Mesenchymal stem cell (in vitro differentiated cells and primary cell): ENCODE data around the gene ZNF451.

ENCODE experiments used
- DNase-seq: peaks from one replicate; pipeline ENCODE4 v3.0.0-alpha.2; 2013
- H2AFZ ChIP-seq: one replicate; pipeline ENCODE4 v1.6.1; 2013; ENCODE audit warnings: low read depth, mild to moderate bottlenecking, control low read depth, inconsistent platforms, low read length, moderate library complexity
- H2AK5ac ChIP-seq: 2 replicates; pipeline ENCODE4 v1.6.1; 2013; ENCODE audit warnings: low read length, moderate library complexity, mild to moderate bottlenecking, inconsistent platforms; ENCODE audit not compliant: severe bottlenecking
- H2BK120ac ChIP-seq: one replicate; pipeline ENCODE4 v1.6.1; 2013; ENCODE audit warnings: low read depth, mild to moderate bottlenecking, inconsistent platforms, low read length, moderate library complexity
- H2BK12ac ChIP-seq, 2 experiments: one replicate each; pipeline ENCODE4 v1.6.1; 2013; ENCODE audit warnings: inconsistent platforms in 2 of 2, low read length in 2 of 2, mild to moderate bottlenecking in 2 of 2, moderate library complexity in 2 of 2, control low read depth in 1 of 2
- H2BK15ac ChIP-seq: one replicate; pipeline ENCODE4 v1.6.1; 2013; ENCODE audit warnings: mild to moderate bottlenecking, low read depth, inconsistent platforms; ENCODE audit not compliant: poor library complexity, severe bottlenecking
- H2BK5ac ChIP-seq: 2 replicates; pipeline ENCODE4 v1.6.1; 2013; ENCODE audit warnings: low read depth, mild to moderate bottlenecking, low read length, control low read depth, inconsistent platforms; ENCODE audit not compliant: poor library complexity, severe bottlenecking
- H3K14ac ChIP-seq, 2 experiments: one replicate each; pipeline ENCODE4 v1.6.1; 2013; ENCODE audit warnings: inconsistent platforms in 2 of 2, low read length in 2 of 2, control low read depth in 1 of 2, mild to moderate bottlenecking in 1 of 2, moderate library complexity in 1 of 2
- H3K18ac ChIP-seq, 2 experiments: one replicate each; pipeline ENCODE4 v1.6.1; 2013; ENCODE audit warnings: inconsistent platforms in 2 of 2, low read length in 2 of 2, control low read depth in 1 of 2, low read depth in 1 of 2, mild to moderate bottlenecking in 1 of 2
- H3K23ac ChIP-seq, 2 experiments: one replicate each; pipeline ENCODE4 v1.6.1; 2013; ENCODE audit warnings: inconsistent platforms in 2 of 2, low read length in 2 of 2, mild to moderate bottlenecking in 2 of 2, moderate library complexity in 2 of 2, control low read depth in 1 of 2
- H3K27ac ChIP-seq: 2 replicates; pipeline ENCODE4 v1.5.1; 2013; ENCODE audit warnings: mild to moderate bottlenecking, moderate library complexity, low read length, control low read depth, inconsistent platforms; ENCODE audit not compliant: poor library complexity, severe bottlenecking
- H3K27me3 ChIP-seq, 2 experiments: 2 replicates each; pipeline versions ENCODE4 v1.6.1 to v1.7.0; 2013; ENCODE audit warnings: low read length in 2 of 2, mild to moderate bottlenecking in 2 of 2, moderate library complexity in 2 of 2, control low read depth in 1 of 2, inconsistent platforms in 1 of 2; ENCODE audit not compliant: control insufficient read depth in 1 of 2, insufficient read depth in 1 of 2
- H3K36me3 ChIP-seq, 2 experiments: 2 replicates each; pipeline versions ENCODE4 v1.6.1 to v1.7.0; 2013; ENCODE audit warnings: low read length in 2 of 2, control low read depth in 1 of 2, inconsistent platforms in 1 of 2, low read depth in 1 of 2, mild to moderate bottlenecking in 1 of 2; ENCODE audit not compliant: insufficient read depth in 2 of 2, control insufficient read depth in 1 of 2
- H3K4ac ChIP-seq, 2 experiments: one replicate each; pipeline ENCODE4 v1.6.1; 2013; ENCODE audit warnings: inconsistent platforms in 2 of 2, low read length in 2 of 2, mild to moderate bottlenecking in 2 of 2, moderate library complexity in 2 of 2, control low read depth in 1 of 2, low read depth in 1 of 2
- H3K4me1 ChIP-seq: 2 replicates; pipeline ENCODE4 v1.6.1; 2013; ENCODE audit warnings: low read depth, low read length, control low read depth; ENCODE audit not compliant: control insufficient read depth, insufficient read depth
- H3K4me2 ChIP-seq: 2 replicates; pipeline ENCODE4 v1.6.1; 2013; ENCODE audit warnings: low read length, mild to moderate bottlenecking, inconsistent platforms; ENCODE audit not compliant: poor library complexity, severe bottlenecking
- H3K4me3 ChIP-seq, 2 experiments: 2 replicates each; pipeline versions ENCODE4 v1.5.1 to v1.7.0; 2013; ENCODE audit warnings: low read length in 2 of 2, mild to moderate bottlenecking in 2 of 2, control low read depth in 1 of 2, low read depth in 1 of 2; ENCODE audit not compliant: insufficient read depth in 1 of 2
- H3K79me1 ChIP-seq: replicated peaks from 2 replicates; pipeline ENCODE4 v1.6.1; 2013; ENCODE audit warnings: mild to moderate bottlenecking, control low read depth, low read length, inconsistent platforms; ENCODE audit not compliant: poor library complexity, severe bottlenecking
- H3K9ac ChIP-seq: 2 replicates; pipeline ENCODE4 v1.7.0; 2013; ENCODE audit warnings: mild to moderate bottlenecking, low read length, moderate library complexity
- H3K9me3 ChIP-seq: 2 replicates; pipeline ENCODE4 v1.7.0; 2013; ENCODE audit warnings: mild to moderate bottlenecking, low read length; ENCODE audit not compliant: control insufficient read depth
- H4K8ac ChIP-seq: one replicate; pipeline ENCODE4 v1.6.1; 2013; ENCODE audit warnings: inconsistent platforms, mild to moderate bottlenecking, low read length, moderate library complexity
- H4K91ac ChIP-seq: one replicate; pipeline ENCODE4 v1.6.1; 2013; ENCODE audit warnings: mild to moderate bottlenecking, low read length, inconsistent platforms
- WGBS: methylation state at CpG from one replicate; pipeline ENCODE4 v1.1.7; 2013; ENCODE audit warnings: mixed read lengths; 5-methylcytosine and 5-hydroxymethylcytosine counted together

The ZNF451 gene

GRCh38 chr6:57085471-57085870, 4.5 kb upstream of the ZNF451 start:
- Histone ChIP-seq H3K4me1 (no peaks in the 10 kb centered on the region), H3K9me3 (peaks cover 2% of the 10 kb centered on the region), H3K27me3 (no peaks in the 10 kb centered on the region)

DNA sequence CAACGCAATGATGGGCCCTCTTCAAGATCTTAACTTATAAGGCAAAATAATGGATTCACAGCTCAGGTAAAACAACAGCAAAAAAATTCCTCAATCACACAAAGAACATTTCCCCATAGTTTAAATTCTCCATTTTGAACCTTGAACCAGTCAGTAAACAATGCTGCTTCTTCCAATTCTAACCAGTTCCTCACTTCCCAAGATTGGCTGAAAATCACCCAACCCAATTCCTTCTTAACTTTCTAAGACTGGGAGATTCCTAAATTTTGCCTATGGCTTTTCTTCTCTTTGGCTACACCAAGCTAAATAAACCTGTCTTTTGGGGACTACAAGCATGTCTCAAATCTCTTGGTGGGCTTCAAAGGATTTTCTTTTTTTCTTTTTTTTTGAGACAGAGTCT, 3.1 kb upstream of the ZNF451 start:
- Histone ChIP-seq H3K23ac (no peak overlapping the region), H3K79me1 (peaks cover 4% of the 10 kb centered on the region), H2BK120ac (no peak overlapping the region), H3K18ac (no peak overlapping the region), H3K27ac (no peak overlapping the region), H4K8ac (no peak overlapping the region), H3K14ac (no peak overlapping the region), H3K4me2 (no peak overlapping the region), H3K36me3 (peaks cover 0 to 6% of the 10 kb centered on the region in 2 experiments), H4K91ac (no peak overlapping the region), H2BK5ac (no peak overlapping the region), H2AK5ac (no peak overlapping the region), H3K4me1 (no peaks in the 10 kb centered on the region), H2BK15ac (no peak overlapping the region), H3K4ac (no peak overlapping the region), H3K9ac (no peak overlapping the region), H3K9me3 (no peaks in the 10 kb centered on the region), H2BK12ac (no peak overlapping the region), H2AFZ (no peak overlapping the region), H3K4me3 (no peak overlapping the region), H3K27me3 (no peaks in the 10 kb centered on the region)
- no peak for DNase-seq
- WGBS: 100% methylated on average over 1 of the region's 1 CpG

More at GRCh38 chr6:57085471-57085870, 4.5 kb upstream of the ZNF451 start:
- Histone ChIP-seq H3K14ac (no peak overlapping the region), H2AFZ (no peak overlapping the region), H3K27ac (no peak overlapping the region), H2BK12ac (no peak overlapping the region), H4K91ac (no peak overlapping the region), H4K8ac (no peak overlapping the region), H2BK120ac (no peak overlapping the region), H3K4me3 (no peak overlapping the region), H3K23ac (no peak overlapping the region), H2BK15ac (no peak overlapping the region), H3K36me3 (peaks cover 0 to 2% of the 10 kb centered on the region in 2 experiments), H3K4me2 (no peak overlapping the region), H3K18ac (no peak overlapping the region), H3K4ac (no peak overlapping the region), H2AK5ac (no peak overlapping the region), H3K79me1 (peaks cover 7% of the 10 kb centered on the region), H3K9ac (no peak overlapping the region), H2BK5ac (no peak overlapping the region)
- WGBS: 85% methylated on average over 1 of the region's 2 CpGs
- DNase-seq: no peak

DNA sequence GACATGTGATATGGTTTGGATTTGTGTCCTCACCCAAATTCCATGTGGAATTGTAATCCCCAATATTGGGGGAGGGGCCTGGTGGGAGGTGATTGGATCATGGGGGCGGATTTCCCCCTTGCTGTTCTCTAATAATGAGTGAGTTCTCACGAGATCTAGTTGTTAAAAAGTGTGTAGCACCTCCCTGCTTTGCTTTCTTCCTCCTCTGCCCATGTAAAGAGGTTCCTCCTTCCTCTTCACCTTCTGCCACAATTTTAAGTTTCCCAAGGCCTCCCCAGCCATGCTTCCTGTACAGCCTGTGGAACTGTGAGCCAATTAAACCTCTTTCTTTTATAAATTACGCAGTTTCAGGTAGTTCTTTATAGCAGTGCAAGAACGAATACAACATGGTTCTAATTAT, 2.1 kb upstream of the ZNF451 start:
- 81% methylated on average over 1 of the region's 4 CpGs for WGBS
- Histone ChIP-seq H3K27ac (no peak overlapping the region), H3K36me3 (peaks cover 0 to 16% of the 10 kb centered on the region in 2 experiments), H3K4me2 (no peak overlapping the region), H3K4ac (no peak overlapping the region), H2BK12ac (no peak overlapping the region), H3K14ac (no peak overlapping the region), H2BK120ac (peak overlapping the region; percentile 34), H3K18ac (no peak overlapping the region), H4K91ac (no peak overlapping the region), H3K9me3 (no peaks in the 10 kb centered on the region), H2BK15ac (no peak overlapping the region), H3K79me1 (peaks cover 2% of the 10 kb centered on the region), H2BK5ac (no peak overlapping the region), H2AFZ (no peak overlapping the region), H2AK5ac (no peak overlapping the region), H3K27me3 (no peaks in the 10 kb centered on the region), H3K4me3 (no peak overlapping the region), H3K4me1 (no peaks in the 10 kb centered on the region), H3K23ac (no peak overlapping the region), H3K9ac (no peak overlapping the region), H4K8ac (no peak overlapping the region)
- DNase-seq: no peak

DNA sequence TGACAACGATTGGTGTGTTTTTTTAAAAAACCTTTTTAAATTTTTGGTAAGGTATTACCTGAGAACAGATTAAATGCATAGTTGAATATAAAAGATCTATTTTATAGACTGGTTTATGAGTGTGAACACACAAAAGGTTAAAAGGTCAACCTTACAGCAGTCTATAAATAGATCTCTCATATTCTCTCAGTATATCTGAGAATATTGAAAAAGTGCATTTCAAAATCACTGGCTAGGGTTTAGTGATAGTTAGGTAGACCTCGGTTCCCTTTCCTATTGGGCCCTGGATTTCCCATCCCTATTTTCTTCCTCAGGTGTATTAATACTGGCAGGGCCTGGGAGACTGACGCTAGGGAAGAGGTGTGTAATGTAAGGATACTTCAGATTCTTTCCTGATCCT, 723 bp upstream of the ZNF451 start:
- no peak overlapping the region for H3K14ac ChIP-seq
- H2BK15ac ChIP-seq: no peak overlapping the region
- H3K36me3 ChIP-seq: peaks cover 0 to 22% of the 10 kb centered on the region in 2 experiments
- no peak overlapping the region for H3K4ac ChIP-seq
- no peak for DNase-seq
- no peak overlapping the region for H2AFZ ChIP-seq
- H3K18ac ChIP-seq: peak overlapping the region in 1 of 2 experiments; percentile 62
- no peak overlapping the region for H2BK120ac ChIP-seq
- H3K27ac ChIP-seq: peak overlapping the region; percentile 54
- H3K4me2 ChIP-seq: peak overlapping the region; percentile 76
- no peak overlapping the region for H2AK5ac ChIP-seq
- peak overlapping the region in 1 of 2 experiments; percentile 77 for H3K4me3 ChIP-seq
- no peaks in the 10 kb centered on the region for H3K79me1 ChIP-seq
- no CpG with 5 or more reads among the region's 3 CpGs for WGBS
- no peaks in the 10 kb centered on the region for H3K9me3 ChIP-seq
- no peaks in the 10 kb centered on the region for H3K27me3 ChIP-seq
- H2BK5ac ChIP-seq: no peak overlapping the region
- no peak overlapping the region for H3K23ac ChIP-seq
- no peak overlapping the region for H2BK12ac ChIP-seq
- peak overlapping the region; percentile 89 for H3K9ac ChIP-seq
- H3K4me1 ChIP-seq: peaks cover under 1% of the 10 kb centered on the region
- peak overlapping the region; percentile 77 for H4K8ac ChIP-seq
- H4K91ac ChIP-seq: no peak overlapping the region
